ENCODE measurements around the gene RAB29. TPM values are rescaled to one million over a fixed set of nuclear protein-coding genes. Genes with fewer than 3 reads are reported as not detected.

The RAB29 gene
- total RNA-seq, 1 experiment from 2014 or later: 15.1 TPM

DNA sequence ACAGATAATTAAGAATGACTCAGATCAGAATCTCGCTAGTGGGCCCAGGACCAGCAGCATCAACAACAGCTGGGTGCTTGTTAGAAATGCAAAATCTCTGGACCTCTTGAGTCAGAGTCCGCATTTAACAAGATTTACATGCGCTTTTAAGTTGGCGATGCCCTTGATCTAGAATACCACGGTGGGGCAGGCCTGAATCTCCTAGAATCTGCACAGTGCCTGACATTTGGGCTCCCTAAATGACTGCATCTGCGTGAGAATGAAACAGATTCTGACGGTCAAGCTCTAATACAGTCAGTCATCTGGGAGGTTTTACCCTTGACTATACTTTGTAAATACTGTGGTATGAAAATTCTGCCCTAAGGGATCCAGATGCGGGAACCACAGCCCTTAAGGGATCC, 17.2 kb upstream of the RAB29 start:
- intact Hi-C loops (cut with micrococcal nuclease; ENCODE audit: unreplicated experiment) (loop anchor here (5.0 kb wide), 1 partner anchor 310 kb away; no protein-coding TSS in a partner anchor), in situ Hi-C loops (cut with HindIII; ENCODE audit: low pct_unique_long_range_greater_than_20kb, low sequenced_read_pairs) (no loop called here)
- ATAC-seq: no peak

DNA sequence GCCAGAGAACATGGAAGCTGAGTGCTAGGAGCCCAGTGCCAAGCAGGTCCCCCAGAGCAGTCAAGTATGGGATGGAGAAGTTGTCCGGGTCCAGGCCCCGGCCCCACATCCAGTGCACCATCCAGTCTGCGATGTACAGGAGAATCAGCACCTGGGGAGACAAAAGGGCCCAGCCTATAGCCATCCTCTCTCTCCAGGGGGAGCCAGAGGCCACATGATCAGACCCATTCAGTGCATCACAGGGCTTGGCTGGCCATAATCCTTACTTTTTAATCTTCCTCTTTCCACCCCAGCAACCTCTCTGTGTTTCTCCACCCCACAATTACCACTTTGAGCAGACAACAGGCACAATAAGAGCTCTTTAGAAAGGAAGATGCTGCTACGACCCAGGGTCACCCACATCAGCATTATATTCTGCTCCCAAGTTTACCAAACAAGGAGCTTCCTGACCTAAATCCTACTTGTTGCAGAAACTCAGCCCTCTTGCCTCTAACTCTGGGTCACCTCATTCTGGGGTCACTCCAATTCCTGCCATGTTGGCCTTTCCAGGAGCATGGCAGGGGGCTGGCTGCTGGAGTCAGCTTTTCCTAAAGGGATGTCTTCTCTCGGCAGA, 16.4 kb upstream of the RAB29 start:
- no TSS peak for BruUV-seq (replicated peaks)
- peak; percentile 97 for ATAC-seq
- Histone ChIP-seq H3K9me3 (ENCODE audit: control insufficient read depth, insufficient read depth, low read depth, low read length) (no peaks in the 10 kb centered on the region), H3K27me3 (ENCODE audit: control insufficient read depth, insufficient read depth, low read length) (no peaks in the 10 kb centered on the region), H3K4me3 (ENCODE audit: low read depth in 2 of 2, low read length in 2 of 2) (no peak overlapping the region), H3K27ac (ENCODE audit: low read length) (no peak overlapping the region), H3K4me1 (ENCODE audit: control insufficient read depth, insufficient read depth, low read length) (no peaks in the 10 kb centered on the region; the same call in 1 of the 2 replicates), H3K36me3 (ENCODE audit: control insufficient read depth, insufficient read depth, low read length) (peaks cover 4% of the 10 kb centered on the region; the same call in 1 of the 2 replicates)
- intact Hi-C loops (cut with micrococcal nuclease; ENCODE audit: unreplicated experiment) (loop anchor here (1.0 to 5.0 kb wide), 3 partner anchors 116 to 311 kb away; no protein-coding TSS in a partner anchor), in situ Hi-C loops (cut with HindIII; ENCODE audit: low pct_unique_long_range_greater_than_20kb, low sequenced_read_pairs) (no loop called here)
- ChIA-PET CTCF (interaction anchor here (0.5 to 2.9 kb wide), 9 partner anchors 19 to 190 kb away, joined by 3 to 36 read pairs (median 4); no protein-coding TSS in a partner anchor), POLR2A (interaction anchor here (0.6 kb wide), 1 partner anchor 180 kb away, joined by 4 read pairs; no protein-coding TSS in a partner anchor)
- peak; percentile 46 for DNase-seq (ENCODE audit: low read depth, low spot score)
- TF ChIP-seq, protein P1, sequence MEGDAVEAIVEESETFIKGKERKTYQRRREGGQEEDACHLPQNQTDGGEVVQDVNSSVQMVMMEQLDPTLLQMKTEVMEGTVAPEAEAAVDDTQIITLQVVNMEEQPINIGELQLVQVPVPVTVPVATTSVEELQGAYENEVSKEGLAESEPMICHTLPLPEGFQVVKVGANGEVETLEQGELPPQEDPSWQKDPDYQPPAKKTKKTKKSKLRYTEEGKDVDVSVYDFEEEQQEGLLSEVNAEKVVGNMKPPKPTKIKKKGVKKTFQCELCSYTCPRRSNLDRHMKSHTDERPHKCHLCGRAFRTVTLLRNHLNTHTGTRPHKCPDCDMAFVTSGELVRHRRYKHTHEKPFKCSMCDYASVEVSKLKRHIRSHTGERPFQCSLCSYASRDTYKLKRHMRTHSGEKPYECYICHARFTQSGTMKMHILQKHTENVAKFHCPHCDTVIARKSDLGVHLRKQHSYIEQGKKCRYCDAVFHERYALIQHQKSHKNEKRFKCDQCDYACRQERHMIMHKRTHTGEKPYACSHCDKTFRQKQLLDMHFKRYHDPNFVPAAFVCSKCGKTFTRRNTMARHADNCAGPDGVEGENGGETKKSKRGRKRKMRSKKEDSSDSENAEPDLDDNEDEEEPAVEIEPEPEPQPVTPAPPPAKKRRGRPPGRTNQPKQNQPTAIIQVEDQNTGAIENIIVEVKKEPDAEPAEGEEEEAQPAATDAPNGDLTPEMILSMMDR (IDR thresholded peaks at IDR 0.05): peak; percentile 90
- TF ChIP-seq, protein P2, sequence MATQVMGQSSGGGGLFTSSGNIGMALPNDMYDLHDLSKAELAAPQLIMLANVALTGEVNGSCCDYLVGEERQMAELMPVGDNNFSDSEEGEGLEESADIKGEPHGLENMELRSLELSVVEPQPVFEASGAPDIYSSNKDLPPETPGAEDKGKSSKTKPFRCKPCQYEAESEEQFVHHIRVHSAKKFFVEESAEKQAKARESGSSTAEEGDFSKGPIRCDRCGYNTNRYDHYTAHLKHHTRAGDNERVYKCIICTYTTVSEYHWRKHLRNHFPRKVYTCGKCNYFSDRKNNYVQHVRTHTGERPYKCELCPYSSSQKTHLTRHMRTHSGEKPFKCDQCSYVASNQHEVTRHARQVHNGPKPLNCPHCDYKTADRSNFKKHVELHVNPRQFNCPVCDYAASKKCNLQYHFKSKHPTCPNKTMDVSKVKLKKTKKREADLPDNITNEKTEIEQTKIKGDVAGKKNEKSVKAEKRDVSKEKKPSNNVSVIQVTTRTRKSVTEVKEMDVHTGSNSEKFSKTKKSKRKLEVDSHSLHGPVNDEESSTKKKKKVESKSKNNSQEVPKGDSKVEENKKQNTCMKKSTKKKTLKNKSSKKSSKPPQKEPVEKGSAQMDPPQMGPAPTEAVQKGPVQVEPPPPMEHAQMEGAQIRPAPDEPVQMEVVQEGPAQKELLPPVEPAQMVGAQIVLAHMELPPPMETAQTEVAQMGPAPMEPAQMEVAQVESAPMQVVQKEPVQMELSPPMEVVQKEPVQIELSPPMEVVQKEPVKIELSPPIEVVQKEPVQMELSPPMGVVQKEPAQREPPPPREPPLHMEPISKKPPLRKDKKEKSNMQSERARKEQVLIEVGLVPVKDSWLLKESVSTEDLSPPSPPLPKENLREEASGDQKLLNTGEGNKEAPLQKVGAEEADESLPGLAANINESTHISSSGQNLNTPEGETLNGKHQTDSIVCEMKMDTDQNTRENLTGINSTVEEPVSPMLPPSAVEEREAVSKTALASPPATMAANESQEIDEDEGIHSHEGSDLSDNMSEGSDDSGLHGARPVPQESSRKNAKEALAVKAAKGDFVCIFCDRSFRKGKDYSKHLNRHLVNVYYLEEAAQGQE (IDR thresholded peaks at IDR 0.05; ENCODE audit: insufficient read depth in 1 of 2, low read depth in 2 of 2, low read length in 1 of 2): no peak
- TF ChIP-seq SIN3A (IDR thresholded peaks at IDR 0.05; ENCODE audit: borderline replicate concordance, insufficient read depth, low read depth, low read length): no peak
- no peak for TF ChIP-seq TCF7L2 (IDR thresholded peaks at IDR 0.05; ENCODE audit: low read depth, low read length)
- no peak for TF ChIP-seq POLR2AphosphoS5 (IDR thresholded peaks at IDR 0.05; ENCODE audit: low read depth, low read length)

More for the DNA sequence above, 17.2 kb upstream of the RAB29 start:
- no TSS peak for BruUV-seq (replicated peaks)
- no peaks in the 10 kb centered on the region for H3K4me1 ChIP-seq (ENCODE audit: control insufficient read depth, insufficient read depth, low read length)
- no peaks in the 10 kb centered on the region for H3K27me3 ChIP-seq (ENCODE audit: control insufficient read depth, insufficient read depth, low read length)
- TF ChIP-seq, protein P1 (IDR thresholded peaks at IDR 0.05): no peak
- no peak for TF ChIP-seq TCF7L2 (IDR thresholded peaks at IDR 0.05; ENCODE audit: low read depth, low read length)
- no peak for DNase-seq (ENCODE audit: low read depth, low spot score)
- H3K4me3 ChIP-seq (ENCODE audit: low read depth in 2 of 2, low read length in 2 of 2): no peak overlapping the region
- H3K9me3 ChIP-seq (ENCODE audit: control insufficient read depth, insufficient read depth, low read depth, low read length): no peaks in the 10 kb centered on the region
- H3K36me3 ChIP-seq (ENCODE audit: control insufficient read depth, insufficient read depth, low read length): peaks cover 4% of the 10 kb centered on the region; the same call in 1 of the 2 replicates
- ChIA-PET POLR2A (no interaction called here), CTCF (interaction anchor here (0.5 to 2.9 kb wide), 10 partner anchors 19 to 339 kb away, joined by 3 to 36 read pairs (median 4); no protein-coding TSS in a partner anchor)
- H3K27ac ChIP-seq (ENCODE audit: low read length): no peak overlapping the region
